ENCODE data around the gene HOXC12.
A peak's percentile ranks its signal among the peaks of the same experiment; 100 is the strongest.

HOXC12 gene

GRCh38 chr12:54004841-54005530 is 50.3 kb downstream of the HOXC12 start:
- no peak for TF ChIP-seq CTCF (IDR thresholded peaks at IDR 0.05; ENCODE audit: low read depth, low read length)
- no peaks in the 10 kb centered on the region for H3K27me3 ChIP-seq
- H3K9me3 ChIP-seq, result no peaks in the 10 kb centered on the region
- DNase-seq, result no peak
- no peak overlapping the region for H3K4me3 ChIP-seq (ENCODE audit: low read depth, low read length)
- H3K36me3 ChIP-seq, result no peaks in the 10 kb centered on the region
- peaks cover 20% of the 10 kb centered on the region for H3K4me1 ChIP-seq

- no peak for DNase-seq
- Histone ChIP-seq H3K4me3 (ENCODE audit: low read depth, low read length) (peak overlapping the region; percentile 3; the same call in 1 of the 2 replicates), H3K27me3 (no peaks in the 10 kb centered on the region), H3K4me1 (peaks cover 20% of the 10 kb centered on the region), H3K9me3 (no peaks in the 10 kb centered on the region), H3K36me3 (no peaks in the 10 kb centered on the region)
- TF ChIP-seq CTCF (IDR thresholded peaks at IDR 0.05; ENCODE audit: low read depth, low read length), result no peak
These were observed 50.8 kb downstream of the HOXC12 start for GRCh38 chr12:54005531-54005852.

- Histone ChIP-seq H3K36me3 (no peaks in the 10 kb centered on the region), H3K4me1 (peaks cover 20% of the 10 kb centered on the region), H3K9me3 (no peaks in the 10 kb centered on the region), H3K27me3 (no peaks in the 10 kb centered on the region), H3K4me3 (ENCODE audit: low read depth, low read length) (peak overlapping the region; percentile 36)
- DNase-seq, result peak; percentile 87
- peak; percentile 85 for TF ChIP-seq CTCF (IDR thresholded peaks at IDR 0.05; ENCODE audit: low read depth, low read length)
These were observed 51.3 kb downstream of the HOXC12 start for GRCh38 chr12:54005853-54006558.

GRCh38 chr12:54006559-54007220 is 52.0 kb downstream of the HOXC12 start:
- H3K4me1 ChIP-seq, result peaks cover 20% of the 10 kb centered on the region
- H3K36me3 ChIP-seq, result no peaks in the 10 kb centered on the region
- TF ChIP-seq CTCF (IDR thresholded peaks at IDR 0.05; ENCODE audit: low read depth, low read length), result no peak
- H3K27me3 ChIP-seq, result no peaks in the 10 kb centered on the region
- H3K4me3 ChIP-seq (ENCODE audit: low read depth, low read length), result peak overlapping the region; percentile 36; the same call in 1 of the 2 replicates
- H3K9me3 ChIP-seq, result no peaks in the 10 kb centered on the region
- DNase-seq, result no peak

- DNase-seq, result no peak
- Histone ChIP-seq H3K4me3 (ENCODE audit: low read depth, low read length) (peak overlapping the region; percentile 96; the same call in 1 of the 2 replicates), H3K36me3 (no peaks in the 10 kb centered on the region), H3K9me3 (no peaks in the 10 kb centered on the region), H3K27me3 (no peaks in the 10 kb centered on the region), H3K4me1 (peaks cover 21% of the 10 kb centered on the region)
- TF ChIP-seq CTCF (IDR thresholded peaks at IDR 0.05; ENCODE audit: low read depth, low read length), result no peak
These were observed 53.0 kb downstream of the HOXC12 start for GRCh38 chr12:54007538-54008259.
